Measurements from ENCODE around the gene CAST.

DNA sequence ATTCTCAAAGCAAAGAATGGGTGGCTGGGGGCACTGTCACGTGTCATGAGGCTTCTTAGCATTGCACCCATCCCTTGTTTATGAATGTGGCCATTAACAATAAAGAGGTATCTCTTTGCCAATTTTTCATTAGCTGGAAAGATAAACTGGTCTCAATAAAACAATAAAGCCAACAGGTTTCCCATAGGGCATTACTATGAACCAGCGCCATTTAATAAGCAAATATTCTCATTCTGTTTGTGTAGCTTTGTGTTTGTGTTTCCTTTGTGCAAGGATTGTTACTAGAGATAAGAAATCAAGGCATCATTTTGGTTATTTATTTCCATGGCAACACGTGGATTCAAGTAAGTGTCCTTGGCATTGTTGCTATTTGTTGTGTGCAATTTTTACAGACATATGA, 37.6 kb upstream of the CAST start:
- TF ChIP-seq POLR2A (IDR thresholded peaks at IDR 0.05; ENCODE audit: low read depth, low read length) (no peak), TAF1 (IDR thresholded peaks at IDR 0.05; ENCODE audit: borderline replicate concordance, low read depth, low read length) (no peak), POLR2AphosphoS5 (IDR thresholded peaks at IDR 0.05; ENCODE audit: low read depth, low read length) (no peak)
